Trophoblast cell (in vitro differentiated cells and primary cell): ENCODE measurements around the gene NKAIN1.
"Not testable (repeated sequence)": the region's sequence is repeated elsewhere in the genome, so short reads cannot be mapped to it uniquely, and the experiment has no call there.

ENCODE experiments used
- DNase-seq, 2 donors: peaks; one replicate each; pipeline ENCODE4 v3.0.0-alpha.2; 2016
- H2AFZ ChIP-seq: 2 replicates; pipeline ENCODE4 v1.6.1; 2013; ENCODE audit warnings: low read length, moderate library complexity, mild to moderate bottlenecking; ENCODE audit not compliant: insufficient read depth, poor library complexity
- H2AK5ac ChIP-seq: 2 replicates; pipeline ENCODE4 v1.6.1; 2013; ENCODE audit warnings: mild to moderate bottlenecking, low read length
- H2BK120ac ChIP-seq: 2 replicates; pipeline ENCODE4 v1.6.1; 2013; ENCODE audit warnings: low read length, mild to moderate bottlenecking, moderate library complexity; ENCODE audit not compliant: insufficient read depth, poor library complexity
- H2BK12ac ChIP-seq: 2 replicates; pipeline ENCODE4 v1.6.1; 2013; ENCODE audit warnings: mild to moderate bottlenecking, low read length, moderate library complexity
- H2BK5ac ChIP-seq: 2 replicates; pipeline ENCODE4 v1.6.1; 2013; ENCODE audit warnings: low read length, low read depth, moderate library complexity, mild to moderate bottlenecking; ENCODE audit not compliant: poor library complexity
- H3K14ac ChIP-seq: 2 replicates; pipeline ENCODE4 v1.6.1; 2013; ENCODE audit warnings: mild to moderate bottlenecking, low read length
- H3K18ac ChIP-seq: 2 replicates; pipeline ENCODE4 v1.6.1; 2013; ENCODE audit warnings: mild to moderate bottlenecking, low read length
- H3K23ac ChIP-seq: 2 replicates; pipeline ENCODE4 v1.6.1; 2013; ENCODE audit warnings: low read length
- H3K27ac ChIP-seq: 2 replicates; pipeline ENCODE4 v1.5.1; 2013; ENCODE audit warnings: low read depth, mild to moderate bottlenecking, inconsistent platforms, low read length, moderate library complexity
- H3K27me3 ChIP-seq: 2 replicates; pipeline ENCODE4 v1.6.1; 2013; ENCODE audit warnings: inconsistent platforms, mild to moderate bottlenecking, low read length, moderate library complexity; ENCODE audit not compliant: insufficient read depth
- H3K36me3 ChIP-seq, 2 experiments: 1 replicate in 1 of 2; 2 replicates in 1 of 2; pipeline ENCODE4 v1.6.1; 2013; ENCODE audit warnings: low read length in 2 of 2, mild to moderate bottlenecking in 2 of 2, moderate library complexity in 1 of 2; ENCODE audit not compliant: insufficient read depth in 2 of 2, control insufficient read depth in 1 of 2
- H3K4ac ChIP-seq: 2 replicates; pipeline ENCODE4 v1.6.1; 2013; ENCODE audit warnings: low read depth, mild to moderate bottlenecking, low read length, moderate library complexity
- H3K4me1 ChIP-seq, 2 experiments: 1 replicate in 1 of 2; 2 replicates in 1 of 2; pipeline ENCODE4 v1.6.1; 2013; ENCODE audit warnings: low read length in 2 of 2, mild to moderate bottlenecking in 2 of 2, moderate library complexity in 1 of 2; ENCODE audit not compliant: insufficient read depth in 2 of 2, control insufficient read depth in 1 of 2
- H3K4me2 ChIP-seq: 2 replicates; pipeline ENCODE4 v1.6.1; 2013; ENCODE audit warnings: inconsistent platforms, mild to moderate bottlenecking, low read length, moderate library complexity
- H3K4me3 ChIP-seq: 2 replicates; pipeline ENCODE4 v1.5.1; 2013; ENCODE audit warnings: mild to moderate bottlenecking, low read depth, low read length, inconsistent platforms
- H3K79me1 ChIP-seq: one replicate; pipeline ENCODE4 v1.6.1; 2013; ENCODE audit warnings: low read length
- H3K79me2 ChIP-seq: 2 replicates; pipeline ENCODE4 v1.6.1; 2013; ENCODE audit warnings: low read length, mild to moderate bottlenecking; ENCODE audit not compliant: control insufficient read depth, insufficient read depth, poor library complexity
- H3K9ac ChIP-seq: 2 replicates; pipeline ENCODE4 v1.6.1; 2013; ENCODE audit warnings: mild to moderate bottlenecking, low read length
- H3K9me3 ChIP-seq: 2 replicates; pipeline ENCODE4 v1.6.1; 2013; ENCODE audit warnings: low read depth, mild to moderate bottlenecking, control low read depth, inconsistent platforms, low read length; ENCODE audit not compliant: insufficient read depth
- H4K12ac ChIP-seq: 2 replicates; pipeline ENCODE4 v1.6.1; 2013; ENCODE audit warnings: low read depth, mild to moderate bottlenecking, low read length, moderate library complexity
- H4K8ac ChIP-seq: 2 replicates; pipeline ENCODE4 v1.6.1; 2013; ENCODE audit warnings: low read depth, mild to moderate bottlenecking, low read length, moderate library complexity
- H4K91ac ChIP-seq: one replicate; pipeline ENCODE4 v1.6.1; 2013; ENCODE audit warnings: low read depth, mild to moderate bottlenecking, low read length, moderate library complexity
- whole genome bisulfite sequencing: extraction: QIAGEN DNeasy Blood & Tissue Kit; methylation state at CpG from one replicate; pipeline ENCODE4 v1.1.7; 2013; ENCODE audit warnings: missing lambda C conversion rate; ENCODE audit not compliant: insufficient read length, insufficient coverage; ENCODE audit errors: extremely low coverage; 5-methylcytosine and 5-hydroxymethylcytosine counted together

NKAIN1 gene

DNA sequence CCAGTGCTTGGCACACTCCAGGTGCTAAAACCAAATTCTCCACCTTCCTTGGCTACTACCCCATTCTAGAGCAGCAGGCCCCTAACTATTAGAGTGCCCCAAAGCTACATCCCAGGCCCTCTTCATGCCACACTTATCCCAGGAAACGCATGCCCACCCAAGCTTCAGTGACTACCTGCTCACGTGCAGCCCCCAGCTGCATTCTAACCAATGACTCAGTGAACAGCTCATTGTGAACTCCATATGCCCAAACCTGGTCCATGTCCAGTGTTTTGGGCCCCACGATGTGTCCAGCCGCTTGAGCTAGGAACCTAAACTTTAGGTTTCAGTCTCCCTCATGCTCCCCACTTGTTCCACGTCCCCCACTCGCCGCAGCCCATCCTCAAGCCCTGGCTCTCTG, 41.5 kb downstream of the NKAIN1 start:
- H3K27ac ChIP-seq: no peak overlapping the region
- no peak overlapping the region for H3K4ac ChIP-seq
- H4K12ac ChIP-seq: no peak overlapping the region
- H3K4me3 ChIP-seq: no peak overlapping the region
- no peak overlapping the region for H4K91ac ChIP-seq
- H3K9me3 ChIP-seq: peaks cover 1% of the 10 kb centered on the region
- H3K79me1 ChIP-seq: no peaks in the 10 kb centered on the region
- no CpG with 5 or more reads among the region's 7 CpGs for WGBS
- no peak overlapping the region for H3K9ac ChIP-seq
- H4K8ac ChIP-seq: no peak overlapping the region
- no peaks in the 10 kb centered on the region for H3K36me3 ChIP-seq
- no peaks in the 10 kb centered on the region for H3K79me2 ChIP-seq
- H3K4me1 ChIP-seq: no peaks in the 10 kb centered on the region
- no peaks in the 10 kb centered on the region for H3K27me3 ChIP-seq
- H2BK120ac ChIP-seq: no peak overlapping the region
- no peak overlapping the region for H3K4me2 ChIP-seq
- no peak overlapping the region for H3K23ac ChIP-seq
- H3K14ac ChIP-seq: no peak overlapping the region
- no peak overlapping the region for H3K18ac ChIP-seq
- no peak overlapping the region for H2AK5ac ChIP-seq
- no peak for DNase-seq
- no peak overlapping the region for H2AFZ ChIP-seq
- no peak overlapping the region for H2BK5ac ChIP-seq
- no peak overlapping the region for H2BK12ac ChIP-seq

DNA sequence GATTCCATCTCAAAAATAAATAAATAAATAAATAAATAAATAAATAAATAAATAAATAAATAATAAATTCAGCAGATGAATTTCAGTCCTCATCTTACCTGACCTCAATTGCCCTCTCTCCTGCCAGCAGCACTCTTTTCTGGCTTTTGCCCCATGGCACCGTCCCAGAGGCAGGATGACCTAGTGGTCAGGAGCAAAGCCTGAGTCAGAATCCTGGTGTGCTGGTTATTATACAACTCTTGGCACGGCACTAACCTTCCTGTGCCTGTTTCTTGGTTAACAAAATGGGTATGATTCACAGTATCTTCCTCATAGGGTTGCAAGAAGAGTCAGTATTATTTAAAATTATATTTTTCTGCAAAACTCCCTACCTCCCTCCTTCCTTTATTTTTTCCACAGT, 43.0 kb downstream of the NKAIN1 start:
- H2BK120ac ChIP-seq: no peak overlapping the region
- H4K91ac ChIP-seq: no peak overlapping the region
- H3K36me3 ChIP-seq: no peaks in the 10 kb centered on the region
- H3K79me2 ChIP-seq: no peaks in the 10 kb centered on the region
- H2AFZ ChIP-seq: no peak overlapping the region
- H3K27me3 ChIP-seq: no peaks in the 10 kb centered on the region
- no peak for DNase-seq
- H3K18ac ChIP-seq: no peak overlapping the region
- H3K23ac ChIP-seq: no peak overlapping the region
- H3K9me3 ChIP-seq: peaks cover 1% of the 10 kb centered on the region
- no CpG with 5 or more reads among the region's 2 CpGs for WGBS
- H4K8ac ChIP-seq: no peak overlapping the region
- no peak overlapping the region for H2AK5ac ChIP-seq
- H3K4me2 ChIP-seq: no peak overlapping the region
- H3K27ac ChIP-seq: no peak overlapping the region
- no peak overlapping the region for H4K12ac ChIP-seq
- no peaks in the 10 kb centered on the region for H3K79me1 ChIP-seq
- H3K4me1 ChIP-seq: no peaks in the 10 kb centered on the region
- H3K4ac ChIP-seq: no peak overlapping the region
- H3K9ac ChIP-seq: no peak overlapping the region
- no peak overlapping the region for H3K4me3 ChIP-seq
- no peak overlapping the region for H2BK5ac ChIP-seq
- H2BK12ac ChIP-seq: no peak overlapping the region
- no peak overlapping the region for H3K14ac ChIP-seq

DNA sequence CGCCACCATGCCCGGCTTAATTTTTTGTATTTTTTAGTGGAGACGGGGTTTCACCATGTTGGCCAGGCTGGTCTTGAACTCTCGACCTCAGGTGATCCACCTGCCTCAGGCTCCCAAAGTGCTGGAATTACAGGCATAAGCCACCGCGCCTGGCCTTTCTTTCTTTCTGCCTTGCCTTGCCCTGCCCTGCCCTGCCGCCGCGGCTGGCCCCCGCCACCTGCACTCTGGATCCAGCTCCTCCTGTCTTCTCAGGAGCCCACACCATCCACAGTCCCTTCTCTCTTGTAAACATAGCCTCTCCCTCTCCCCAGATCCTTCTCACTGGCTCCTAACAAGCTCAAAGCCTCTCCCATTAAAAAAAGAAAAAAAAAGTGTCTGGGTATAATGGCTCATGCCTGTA, 44.4 kb downstream of the NKAIN1 start:
- H4K8ac ChIP-seq, H2AK5ac ChIP-seq, H3K36me3 ChIP-seq, H4K12ac ChIP-seq, DNase-seq, H3K9me3 ChIP-seq, H3K9ac ChIP-seq, H3K27me3 ChIP-seq, H3K4me1 ChIP-seq, H2BK5ac ChIP-seq, H2BK12ac ChIP-seq, H3K4me3 ChIP-seq, H3K14ac ChIP-seq, H3K4me2 ChIP-seq, H3K27ac ChIP-seq, H3K23ac ChIP-seq, H3K4ac ChIP-seq, H4K91ac ChIP-seq, H2AFZ ChIP-seq, H3K79me1 ChIP-seq, H3K79me2 ChIP-seq, H3K18ac ChIP-seq, H2BK120ac ChIP-seq: not testable (repeated sequence)
- no CpG with 5 or more reads among the region's 10 CpGs for WGBS

- H2AK5ac ChIP-seq: no peak overlapping the region
- no CpG with 5 or more reads among the region's 5 CpGs for WGBS
- no peaks in the 10 kb centered on the region for H3K27me3 ChIP-seq
Measured at GRCh38 chr1:31193729-31194128, 46.0 kb downstream of the NKAIN1 start.

More at GRCh38 chr1:31193729-31194128, 46.0 kb downstream of the NKAIN1 start:
- H2BK120ac ChIP-seq: no peak overlapping the region
- no peak overlapping the region for H2BK12ac ChIP-seq
- H3K79me1 ChIP-seq: no peaks in the 10 kb centered on the region
- H3K4me2 ChIP-seq: no peak overlapping the region
- no peaks in the 10 kb centered on the region for H3K36me3 ChIP-seq
- H2BK5ac ChIP-seq: no peak overlapping the region
- H3K23ac ChIP-seq: no peak overlapping the region
- H3K4me3 ChIP-seq: no peak overlapping the region
- no peak overlapping the region for H3K27ac ChIP-seq
- DNase-seq: no peak
- H3K9ac ChIP-seq: no peak overlapping the region
- H3K4me1 ChIP-seq: no peaks in the 10 kb centered on the region
- no peaks in the 10 kb centered on the region for H3K79me2 ChIP-seq
- no peak overlapping the region for H2AFZ ChIP-seq
- no peak overlapping the region for H4K91ac ChIP-seq
- H4K8ac ChIP-seq: no peak overlapping the region
- H3K9me3 ChIP-seq: peaks cover 3% of the 10 kb centered on the region
- H4K12ac ChIP-seq: no peak overlapping the region
- no peak overlapping the region for H3K14ac ChIP-seq
- no peak overlapping the region for H3K4ac ChIP-seq
- no peak overlapping the region for H3K18ac ChIP-seq
